Renal pelvis (tissue), 4 donors: ENCODE data around the gene RNF144A. TPM values are rescaled to one million over a fixed set of nuclear protein-coding genes. Genes with fewer than 3 reads are reported as not detected.
"Not testable (repeated sequence)": the region's sequence is repeated elsewhere in the genome, so short reads cannot be mapped to it uniquely, and the experiment has no call there.

Source experiments
- DNase-seq: peaks from one replicate; pipeline ENCODE4 v3.0.0-alpha.2; 2013
- polyA plus RNA-seq, 3 donors: library from polyadenylated mRNA; unstranded; fragments of 120-200 nt; gene quantifications; one replicate each; pipeline ENCODE4 v1.2.1, GENCODE V29; 2013; ENCODE audit not compliant: insufficient read length in 3 of 3

RNF144A gene
- polyA plus RNA-seq, 3 donors: 53.1 to 57.7 (median 55.4) TPM

- DNase-seq: no peak
Observed at GRCh38 chr2:6896930-6897759, 20.1 kb upstream of the RNF144A start.

GRCh38 chr2:6902581-6902980, 14.6 kb upstream of the RNF144A start:
- not testable (repeated sequence) for DNase-seq

DNA sequence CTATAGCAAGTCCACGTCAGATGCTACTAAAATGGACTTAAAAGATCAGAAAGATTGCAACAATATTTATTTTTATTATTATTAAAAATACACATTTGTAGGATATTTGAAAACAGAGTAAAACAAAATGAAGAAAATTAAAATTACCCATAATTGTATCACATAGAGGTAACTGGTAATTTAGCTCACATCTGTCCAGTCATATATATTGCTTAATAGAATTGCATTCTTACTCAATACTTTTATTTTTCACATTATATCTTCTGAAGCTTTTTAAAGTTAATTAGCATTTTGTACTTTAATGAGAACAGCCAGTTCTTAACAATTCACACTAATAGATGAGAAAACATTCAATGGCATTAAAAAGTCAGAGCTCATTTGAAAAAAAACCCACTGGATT, 11.5 kb upstream of the RNF144A start:
- DNase-seq: no peak

GRCh38 chr2:6906165-6906741, 11.0 kb upstream of the RNF144A start:
- no peak for DNase-seq

- DNase-seq: no peak
Observed at GRCh38 chr2:6908291-6908690, 8.9 kb upstream of the RNF144A start.

DNA sequence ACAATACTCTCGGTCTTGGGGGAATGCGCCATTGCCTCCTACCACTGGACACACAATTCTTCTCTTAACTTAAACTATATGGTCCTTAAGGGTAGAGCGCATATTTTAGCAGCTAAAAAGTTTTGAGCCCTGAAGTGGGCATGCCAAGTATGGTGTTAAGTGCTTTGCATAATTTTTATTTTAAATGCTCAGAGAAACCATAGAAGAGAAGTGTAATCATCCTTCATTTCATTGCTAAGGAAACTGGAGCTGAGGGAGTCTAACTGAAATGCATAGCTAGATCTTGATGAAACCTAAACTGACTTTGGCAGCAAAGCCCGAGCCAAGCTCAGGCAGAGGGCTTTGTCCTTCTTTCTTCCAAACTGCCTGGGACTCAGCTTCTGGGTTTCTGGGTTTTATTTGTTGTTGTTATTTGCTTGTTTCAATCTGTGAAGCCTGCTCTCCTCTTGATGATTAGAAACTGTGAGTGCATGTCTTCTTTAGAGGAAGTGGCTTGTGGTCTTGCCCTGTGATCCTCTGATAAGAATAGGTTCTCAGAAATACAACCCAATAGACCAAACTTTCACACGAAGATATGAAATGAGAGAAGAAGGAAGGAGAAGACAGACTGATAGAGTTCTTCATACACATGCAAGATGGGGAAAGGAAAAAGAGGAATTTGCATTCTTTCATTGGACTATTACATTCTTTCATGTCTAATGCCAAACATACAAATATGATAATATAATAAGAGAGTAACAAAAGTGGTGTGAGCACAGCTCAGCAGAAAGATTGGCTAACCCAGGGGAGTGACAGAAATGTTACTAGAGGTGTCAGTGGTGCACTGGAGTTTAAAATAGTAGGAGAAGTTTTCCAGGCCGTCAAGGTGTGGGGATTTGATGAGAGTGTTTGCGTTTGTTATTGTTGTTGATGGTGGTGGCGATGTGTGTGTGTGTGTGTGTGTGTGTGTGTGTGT, 7.5 kb upstream of the RNF144A start:
- no peak for DNase-seq

DNA sequence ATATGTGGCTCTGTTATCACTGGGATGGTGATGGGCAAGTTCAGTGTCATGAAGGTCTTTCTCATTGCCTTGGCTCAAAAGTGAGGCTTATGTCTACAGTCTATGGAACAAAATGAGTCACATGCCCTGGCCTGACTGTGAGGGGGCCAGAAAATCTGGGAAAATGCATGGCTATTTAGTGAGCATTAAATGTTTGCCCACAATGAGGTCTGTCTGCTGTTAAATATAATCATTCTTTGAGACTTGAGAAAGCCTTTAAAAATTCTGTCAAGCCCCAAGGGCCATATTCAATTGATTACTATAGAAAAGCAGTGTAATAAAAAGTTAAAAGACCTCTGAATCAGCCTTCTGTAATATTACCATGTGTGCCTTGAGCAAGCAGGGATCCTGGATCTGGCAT, 5.5 kb upstream of the RNF144A start:
- no peak for DNase-seq

DNA sequence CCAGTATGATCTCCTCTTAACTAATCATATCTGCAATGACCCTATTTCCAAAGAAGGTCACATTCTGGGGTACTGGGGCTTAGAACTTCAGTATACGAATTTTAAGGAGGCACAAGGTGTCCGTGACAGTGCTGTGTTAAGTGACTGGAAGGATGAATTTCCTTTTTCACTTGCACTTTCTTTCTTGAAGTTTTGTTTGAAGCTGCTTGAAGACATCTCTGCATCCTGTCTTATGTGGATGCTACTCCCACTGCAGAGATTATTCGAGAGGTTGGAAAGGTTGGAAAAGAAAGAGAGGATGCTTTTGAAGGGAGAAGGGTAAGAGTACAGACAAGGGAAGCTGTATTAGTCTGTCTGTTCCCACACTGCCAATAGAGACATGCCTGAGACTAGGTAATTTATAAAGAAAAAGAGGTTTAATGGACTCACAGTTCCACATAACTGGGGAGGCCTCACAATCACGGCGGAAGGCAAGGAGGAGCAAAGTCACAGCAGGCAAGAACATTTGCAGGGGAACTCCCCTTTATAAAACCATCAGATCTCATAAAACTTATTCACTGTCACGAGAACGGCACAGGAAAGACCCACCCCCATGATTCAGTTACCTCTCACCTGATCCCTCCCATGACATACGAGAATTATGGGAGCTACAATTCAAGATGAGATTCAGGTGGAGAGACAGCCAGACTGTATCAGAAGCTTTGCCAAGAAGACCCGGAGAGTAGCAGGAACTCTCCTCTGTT, 3.6 kb upstream of the RNF144A start:
- DNase-seq: no peak

- no peak for DNase-seq
Observed at GRCh38 chr2:6914828-6915227, 2.4 kb upstream of the RNF144A start.

- DNase-seq: no peak
Observed at GRCh38 chr2:6915399-6915798, 1.8 kb upstream of the RNF144A start.

GRCh38 chr2:6916224-6916623, 988 bp upstream of the RNF144A start:
- no peak for DNase-seq

DNA sequence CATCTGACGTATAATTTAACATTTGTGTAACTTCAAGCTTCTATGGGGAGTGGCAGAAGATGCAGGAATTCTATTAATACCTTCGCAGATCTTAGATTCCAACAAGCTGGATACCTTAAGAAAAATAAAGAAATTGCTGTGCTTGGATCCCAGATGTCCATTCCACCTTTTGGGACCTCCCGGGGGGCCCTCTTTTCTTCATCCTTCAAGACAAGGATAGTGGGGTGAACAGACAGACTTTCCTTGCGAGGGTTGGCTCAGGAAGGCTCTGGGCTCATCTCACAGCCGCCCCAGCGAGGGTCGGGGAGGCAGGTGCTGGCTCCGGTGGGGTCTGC, 509 bp upstream of the RNF144A start:
- no peak for DNase-seq

DNA sequence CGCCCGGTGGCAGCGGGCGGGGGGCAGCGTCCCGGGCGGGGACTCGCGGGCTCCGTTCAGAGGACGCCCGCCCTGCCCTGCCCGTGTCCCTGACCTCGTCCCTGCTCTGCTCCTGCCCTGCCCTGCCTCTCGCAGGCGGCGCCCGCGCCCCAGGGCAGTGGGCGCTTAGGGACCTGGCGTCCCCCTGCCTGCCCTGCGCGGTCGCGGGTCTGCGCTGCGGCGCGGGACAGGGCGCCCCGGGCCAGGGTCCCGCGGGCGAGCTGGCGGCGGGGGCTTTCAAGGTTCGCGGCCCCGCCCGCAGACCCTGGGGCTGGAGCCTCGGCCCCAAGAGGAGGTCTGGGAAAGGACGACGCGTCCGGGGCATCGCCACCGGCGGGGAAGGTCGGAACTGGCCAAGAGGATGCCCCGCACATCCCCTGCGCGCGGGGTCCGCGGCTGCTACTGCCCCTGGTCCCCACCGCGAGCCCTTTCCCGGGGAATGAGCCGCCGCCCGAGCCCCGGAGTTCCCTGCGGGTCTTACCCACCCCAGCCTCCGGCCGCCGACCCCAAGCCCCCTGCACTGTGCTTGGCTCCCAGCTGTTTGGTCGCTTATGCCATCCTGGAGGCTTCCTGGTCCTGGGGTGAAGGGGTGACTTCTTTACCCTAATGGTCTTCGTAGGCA, 679 bp downstream of the RNF144A start:
- DNase-seq: no peak

GRCh38 chr2:6919901-6920742, 2.9 kb downstream of the RNF144A start:
- no peak for DNase-seq

DNA sequence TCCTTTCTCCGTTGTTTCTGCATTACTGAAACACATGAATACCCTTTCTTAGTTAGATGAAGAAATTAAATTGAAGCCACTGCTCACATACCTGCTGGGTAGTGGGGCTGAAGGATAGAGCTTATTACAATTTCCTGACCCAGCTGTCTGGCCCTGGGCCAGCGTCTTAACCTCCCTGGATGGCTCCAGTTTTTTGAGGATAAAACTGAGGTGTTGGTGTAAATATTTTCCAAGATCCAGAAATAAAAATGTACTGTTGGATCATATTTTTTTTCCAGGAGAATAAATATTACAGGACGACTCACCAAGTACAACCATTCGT, 3.5 kb downstream of the RNF144A start:
- no peak for DNase-seq

- DNase-seq: no peak
Observed at GRCh38 chr2:6921321-6921922, 4.2 kb downstream of the RNF144A start.

- no peak for DNase-seq
Observed at GRCh38 chr2:6922201-6922656, 5.0 kb downstream of the RNF144A start.

DNA sequence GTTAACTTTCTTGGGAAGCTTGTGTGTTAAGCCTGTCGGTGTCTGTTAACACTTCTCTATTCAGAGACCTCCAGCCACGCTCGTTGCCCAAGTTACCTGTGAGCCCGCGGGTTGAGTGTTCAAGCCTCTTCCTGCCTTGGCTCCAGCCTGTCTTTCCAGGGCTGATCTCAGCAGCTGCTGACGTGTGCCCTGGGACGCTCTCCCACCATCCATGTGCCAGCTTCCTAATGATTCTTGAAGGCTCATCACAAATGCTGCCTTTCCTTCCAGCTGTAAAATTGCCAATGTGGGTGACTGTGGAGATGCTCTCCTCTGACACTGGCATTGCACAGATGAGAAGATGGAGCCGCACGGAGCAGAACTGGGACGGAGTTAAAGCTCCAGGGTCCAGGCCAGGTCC, 6.1 kb downstream of the RNF144A start:
- no peak for DNase-seq

GRCh38 chr2:6924101-6924923, 7.1 kb downstream of the RNF144A start:
- no peak for DNase-seq
